ENCODE results near the gene TLR9. TPM values are rescaled to one million over a fixed set of nuclear protein-coding genes. Genes with fewer than 3 reads are reported as not detected.

TLR9 gene
- total and polyA plus RNA-seq, 12 donors: 0.06 to 0.46 (median 0.28) TPM; not detected in 3

GRCh38 chr3:52232279-52233107 is 7.0 kb upstream of the TLR9 start:
- Histone ChIP-seq H3K36me3 (peaks cover 0 to 81% (median 54%) of the 10 kb centered on the region in 9 donors), H3K4me1 (peaks cover 19 to 59% (median 48%) of the 10 kb centered on the region in 9 donors), H3K9me3 (no peaks in the 10 kb centered on the region), H3K4me3 (peak overlapping the region in 7 of 10 donors; percentile 1 to 49 (median 33)), H3K27ac (peak overlapping the region in 8 of 10 donors; percentile 44 to 96 (median 93)), H3K27me3 (no peaks in the 10 kb centered on the region)
- ATAC-seq (no peak), DNase-seq (no peak)
- TF ChIP-seq CTCF (IDR thresholded peaks at IDR 0.05): peak in 5 of 9 donors; percentile 16 to 38 (median 27)
- WGBS, 2 donors: 85 to 89% methylated on average over 28 of the region's 28 CpGs
- intact Hi-C loops (cut with DNase I): loop anchor here in 4 of 10 donors (2.0 to 10.0 kb wide), 6 partner anchors 44 to 222 kb away; partner anchors contain the start of genes NISCH (in 1 of the 4), TNNC1 (in 1 of the 4) and WDR82 (in 1 of the 4)

- Histone ChIP-seq H3K4me3 (peak overlapping the region in 6 of 10 donors; percentile 5 to 49 (median 28)), H3K36me3 (peaks cover 0 to 89% (median 54%) of the 10 kb centered on the region in 9 donors), H3K27ac (peak overlapping the region in 4 of 10 donors; percentile 25 to 93 (median 33)), H3K9me3 (no peaks in the 10 kb centered on the region), H3K27me3 (no peaks in the 10 kb centered on the region), H3K4me1 (peaks cover 12 to 51% (median 40%) of the 10 kb centered on the region in 9 donors)
- DNase-seq (peak; percentile 63 to 82), ATAC-seq (peak in 6 of 8 donors; percentile 5 to 38 (median 20))
- TF ChIP-seq CTCF (IDR thresholded peaks at IDR 0.05): peak; percentile 80 to 98 (median 84)
- 74 to 77% methylated on average over 34 of the region's 34 CpGs for WGBS, 2 donors
- intact Hi-C loops (cut with DNase I): loop anchor here in 5 of 10 donors (2.0 to 10.0 kb wide), 7 partner anchors 45 to 223 kb away; partner anchors contain the start of genes NISCH (in 1 of the 5), TNNC1 (in 1 of the 5) and WDR82 (in 1 of the 5)
Observed at GRCh38 chr3:52231502-52232278, 6.2 kb upstream of the TLR9 start.

GRCh38 chr3:52230889-52231499 is 5.5 kb upstream of the TLR9 start:
- no peak for TF ChIP-seq CTCF (IDR thresholded peaks at IDR 0.05)
- Histone ChIP-seq H3K27ac (peak overlapping the region in 1 of 10 donors; percentile 36), H3K36me3 (peaks cover 0 to 89% (median 54%) of the 10 kb centered on the region in 9 donors), H3K9me3 (no peaks in the 10 kb centered on the region), H3K4me1 (peaks cover 6 to 45% (median 34%) of the 10 kb centered on the region in 9 donors), H3K27me3 (no peaks in the 10 kb centered on the region), H3K4me3 (no peak overlapping the region)
- WGBS, 2 donors: 92% methylated on average over 16 of the region's 16 CpGs
- ATAC-seq: no peak
- no peak for DNase-seq
- intact Hi-C loops (cut with DNase I): loop anchor here in 5 of 10 donors (2.0 to 10.0 kb wide), 6 partner anchors 46 to 224 kb away; partner anchors contain the start of genes NISCH (in 1 of the 5), TNNC1 (in 1 of the 5) and WDR82 (in 1 of the 5)
